ENCODE measurements around the gene ARAP2.

Gene ARAP2

DNA sequence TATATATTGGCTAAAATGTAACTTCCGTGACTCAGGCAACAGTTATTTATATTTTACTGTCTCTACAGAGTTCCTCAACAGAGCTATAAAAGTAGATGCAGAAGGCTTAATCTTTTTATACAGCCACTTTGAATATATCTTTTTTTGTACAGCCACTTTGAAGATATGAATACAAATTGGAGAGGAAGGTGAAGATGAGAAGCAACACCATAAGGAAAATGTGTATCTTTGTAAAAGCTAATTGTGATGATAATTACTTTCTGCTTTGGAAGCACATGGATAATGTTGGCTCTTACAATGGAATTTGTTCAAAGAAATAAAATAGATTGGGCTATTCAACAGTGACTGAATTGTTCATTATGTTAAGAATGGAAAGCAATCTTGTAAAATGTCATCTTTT is 205.8 kb downstream of the ARAP2 start:
- no peak for DNase-seq

DNA sequence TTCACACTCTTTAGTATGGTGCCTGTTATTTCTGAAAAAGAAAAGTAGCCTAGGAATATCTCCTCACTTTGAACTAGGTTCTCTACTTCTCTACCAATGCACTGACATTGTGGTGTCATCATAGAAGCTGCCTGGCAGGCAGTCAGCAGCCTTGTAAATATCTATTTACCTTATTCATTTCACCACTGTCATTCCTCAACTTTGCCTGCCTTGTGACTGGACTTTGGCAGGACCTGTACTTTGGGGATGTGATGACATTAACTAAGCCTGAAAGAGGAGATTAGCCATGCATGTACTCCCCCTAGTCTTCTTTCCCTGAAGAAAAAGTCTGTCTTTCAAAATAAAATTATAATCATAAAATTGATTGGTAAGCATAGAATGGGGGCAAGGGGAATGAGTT is 207.2 kb downstream of the ARAP2 start:
- DNase-seq = no peak

DNA sequence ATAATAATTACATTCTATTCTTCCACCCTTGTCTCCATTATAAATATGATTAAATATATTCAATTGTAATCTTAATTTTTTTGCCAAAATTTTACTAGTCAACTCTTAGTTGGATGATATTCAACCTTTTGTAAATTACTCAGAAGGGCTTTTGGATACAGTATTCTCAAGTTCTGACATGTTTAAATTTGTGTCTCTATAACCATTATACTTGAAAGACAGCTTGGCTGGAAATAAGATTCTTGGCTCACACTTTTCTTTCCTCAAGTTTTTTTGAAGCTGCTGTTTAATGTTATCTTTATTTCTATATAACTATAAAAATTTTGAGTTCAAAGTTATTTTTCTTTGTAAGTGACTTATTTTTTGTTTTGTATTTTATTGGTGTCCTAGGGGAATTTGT is 214.4 kb downstream of the ARAP2 start:
- DNase-seq = no peak

DNA sequence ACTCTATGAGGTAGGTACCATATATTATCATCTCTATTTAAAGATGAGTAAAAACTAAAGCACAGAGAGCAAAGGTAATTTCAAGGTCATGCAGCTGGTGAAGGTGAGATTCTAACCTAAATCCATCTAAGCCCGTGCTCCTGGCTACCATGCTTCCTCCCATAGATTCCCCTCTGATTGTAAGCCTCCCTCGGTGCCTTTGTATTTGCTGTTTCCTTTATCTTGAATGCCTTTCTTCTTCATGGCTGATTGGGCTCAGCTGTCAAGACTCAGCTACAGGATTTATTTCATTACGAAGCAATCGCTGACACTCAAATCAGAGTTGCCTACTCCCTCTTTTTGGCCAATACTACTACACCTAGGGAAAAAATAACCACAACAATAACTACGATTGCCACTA is 217.1 kb downstream of the ARAP2 start:
- no peak for DNase-seq

DNA sequence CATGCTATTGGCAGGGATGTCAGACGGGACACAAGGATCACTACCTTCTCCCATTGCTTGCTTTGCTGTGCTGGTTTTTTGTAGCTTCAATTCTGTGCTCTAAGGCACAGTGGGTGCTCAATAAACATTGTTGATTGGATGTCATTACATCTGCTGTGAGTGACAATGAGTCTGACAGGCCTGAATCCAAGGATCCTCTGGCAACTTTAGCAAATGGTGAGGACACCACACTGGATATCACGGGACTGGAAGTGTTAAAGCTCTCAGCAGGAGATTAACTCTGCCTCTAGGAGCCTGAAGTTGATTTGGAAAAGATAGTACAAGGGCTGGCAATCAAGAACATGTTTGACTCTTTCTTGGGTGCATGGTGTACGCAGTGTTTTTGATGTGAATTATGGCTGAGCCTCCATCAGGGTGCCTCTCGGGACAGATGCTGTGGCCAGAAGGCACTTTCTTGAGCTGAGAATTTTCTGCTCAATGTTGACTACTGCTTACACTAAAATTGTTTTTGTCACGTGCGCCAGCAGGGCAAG is 217.9 kb downstream of the ARAP2 start:
- no peak for DNase-seq

DNA sequence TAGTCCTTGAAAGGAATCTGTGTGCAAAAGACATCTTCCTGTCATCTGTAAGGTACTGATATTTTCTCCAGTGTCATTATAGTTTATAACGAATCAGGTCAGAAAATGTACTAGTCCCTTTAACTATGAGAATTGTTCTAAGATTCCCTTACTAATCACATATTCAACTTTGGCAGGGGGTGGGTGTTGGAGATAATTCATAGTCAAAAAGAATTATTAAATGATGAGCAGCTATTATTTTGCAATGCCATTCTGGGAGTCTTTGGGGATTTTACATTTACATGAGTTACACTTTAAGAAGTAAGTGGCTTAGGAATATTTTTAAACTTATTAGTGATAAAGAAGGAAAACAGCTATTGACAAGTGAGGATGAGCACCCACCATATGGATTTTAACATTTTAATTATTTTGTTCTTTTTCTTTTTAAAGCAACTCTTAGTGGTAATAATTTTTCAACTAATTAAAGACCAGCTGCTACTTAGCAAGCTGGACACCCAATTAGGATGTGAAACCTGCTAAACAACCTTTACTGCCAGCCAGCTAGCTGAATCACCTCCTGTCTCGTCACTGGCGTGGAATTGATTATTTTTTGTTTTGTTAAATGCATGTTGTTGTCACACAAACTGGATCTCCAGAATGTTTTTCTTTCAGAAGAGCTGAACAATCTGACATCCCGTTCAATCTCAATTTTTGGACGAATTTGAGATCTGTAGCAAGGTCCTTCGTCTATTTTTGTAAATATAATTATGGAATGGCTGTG is 219.2 kb downstream of the ARAP2 start:
- no peak for DNase-seq

DNA sequence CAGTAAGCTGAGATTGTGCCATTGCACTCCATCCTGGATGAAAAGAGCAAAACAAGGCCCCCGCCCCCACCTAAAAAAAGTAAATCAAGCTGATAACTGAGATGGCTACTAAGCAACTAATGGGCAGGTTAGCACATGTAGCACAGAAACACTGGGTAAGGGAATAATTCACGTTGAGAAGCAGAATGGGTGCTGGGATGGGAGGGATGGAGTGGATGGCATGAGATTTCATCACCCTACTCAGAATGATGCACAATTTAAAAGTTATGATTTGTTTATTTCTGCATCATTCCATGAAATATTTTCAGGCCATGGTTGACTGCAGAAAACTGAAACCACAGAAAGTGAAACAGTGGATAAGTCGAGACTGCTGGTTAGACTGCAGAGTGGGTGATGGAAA is 224.0 kb downstream of the ARAP2 start:
- no peak for DNase-seq

Measured in right kidney (tissue), 1 donor.